Gastroesophageal sphincter (tissue), 3 donors: Measurements from ENCODE around the gene RRP1B.

Experiments used
- CTCF ChIP-seq, 4 experiments: fragments of 200-600 bp in 2 of 4; fragments of 450-650 bp in 2 of 4; sonication (generic) in 1 of 4; IDR thresholded peaks; one replicate each; pipeline ENCODE4 v1.5.1; 2017 to 2019; ENCODE audit warnings: antibody characterized with exemption in 4 of 4, mild to moderate bottlenecking in 2 of 4, moderate library complexity in 2 of 4
- EP300 ChIP-seq: sonication (generic); formaldehyde crosslinking; IDR thresholded peaks from one replicate; pipeline ENCODE4 v1.6.1; 2017; ENCODE audit warnings: antibody characterized with exemption, mild to moderate bottlenecking
- POLR2A ChIP-seq, 2 donors: fragments of 450-650 bp; IDR thresholded peaks; one replicate each; pipeline ENCODE4 v1.6.1; 2017; ENCODE audit warnings: antibody characterized with exemption in 2 of 2, mild to moderate bottlenecking in 2 of 2, moderate library complexity in 1 of 2
- POLR2AphosphoS5 ChIP-seq: sonication (generic); formaldehyde crosslinking; IDR thresholded peaks from one replicate; pipeline ENCODE4 v1.6.1; 2017; ENCODE audit warnings: antibody characterized with exemption

- no peak for TF ChIP-seq CTCF (IDR thresholded peaks at IDR 0.05)
- TF ChIP-seq POLR2AphosphoS5, result no peak
- no peak for TF ChIP-seq POLR2A (IDR thresholded peaks at IDR 0.05)
- no peak for TF ChIP-seq EP300
These were observed 82.2 kb downstream of the RRP1B start for GRCh38 chr21:43741423-43742096.
